ENCODE results near the gene TTL.
"Not testable (repeated sequence)": the region's sequence is repeated elsewhere in the genome, so short reads cannot be mapped to it uniquely, and the experiment has no call there.

Gene TTL

DNA sequence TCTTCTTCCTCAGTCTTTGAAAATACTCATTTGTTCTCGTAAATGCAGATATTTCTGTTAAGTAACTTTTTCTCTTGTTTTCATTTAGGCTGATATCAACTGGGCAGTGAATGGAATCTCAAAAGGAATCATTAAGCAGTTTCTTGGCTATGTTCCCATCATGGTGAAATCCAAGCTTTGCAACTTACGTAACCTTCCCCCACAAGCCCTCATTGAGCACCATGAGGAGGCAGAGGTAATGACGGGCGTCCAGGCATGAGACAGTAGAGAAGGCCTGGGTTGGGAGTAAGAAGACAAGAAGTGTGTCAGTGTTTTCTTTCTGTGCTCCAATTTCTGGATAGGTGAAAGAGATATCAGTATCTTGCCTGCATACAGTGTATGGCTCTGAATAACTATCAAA, 65.4 kb downstream of the TTL start:
- Histone ChIP-seq H3K27ac (no peak overlapping the region), H3K4me3 (no peak overlapping the region), H3K27me3 (no peaks in the 10 kb centered on the region), H3K36me3 (peaks cover 42 to 61% (median 48%) of the 10 kb centered on the region in 3 donors), H3K4me1 (peaks cover 0 to 11% (median 8%) of the 10 kb centered on the region in 4 donors), H3K9me3 (no peaks in the 10 kb centered on the region)
- intact Hi-C loops (cut with DNase I; ENCODE audit: low total_unique reads), result no loop called here
- DNase-seq, result no peak
- TF ChIP-seq, protein P1, sequence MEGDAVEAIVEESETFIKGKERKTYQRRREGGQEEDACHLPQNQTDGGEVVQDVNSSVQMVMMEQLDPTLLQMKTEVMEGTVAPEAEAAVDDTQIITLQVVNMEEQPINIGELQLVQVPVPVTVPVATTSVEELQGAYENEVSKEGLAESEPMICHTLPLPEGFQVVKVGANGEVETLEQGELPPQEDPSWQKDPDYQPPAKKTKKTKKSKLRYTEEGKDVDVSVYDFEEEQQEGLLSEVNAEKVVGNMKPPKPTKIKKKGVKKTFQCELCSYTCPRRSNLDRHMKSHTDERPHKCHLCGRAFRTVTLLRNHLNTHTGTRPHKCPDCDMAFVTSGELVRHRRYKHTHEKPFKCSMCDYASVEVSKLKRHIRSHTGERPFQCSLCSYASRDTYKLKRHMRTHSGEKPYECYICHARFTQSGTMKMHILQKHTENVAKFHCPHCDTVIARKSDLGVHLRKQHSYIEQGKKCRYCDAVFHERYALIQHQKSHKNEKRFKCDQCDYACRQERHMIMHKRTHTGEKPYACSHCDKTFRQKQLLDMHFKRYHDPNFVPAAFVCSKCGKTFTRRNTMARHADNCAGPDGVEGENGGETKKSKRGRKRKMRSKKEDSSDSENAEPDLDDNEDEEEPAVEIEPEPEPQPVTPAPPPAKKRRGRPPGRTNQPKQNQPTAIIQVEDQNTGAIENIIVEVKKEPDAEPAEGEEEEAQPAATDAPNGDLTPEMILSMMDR (IDR thresholded peaks at IDR 0.05), result no peak

DNA sequence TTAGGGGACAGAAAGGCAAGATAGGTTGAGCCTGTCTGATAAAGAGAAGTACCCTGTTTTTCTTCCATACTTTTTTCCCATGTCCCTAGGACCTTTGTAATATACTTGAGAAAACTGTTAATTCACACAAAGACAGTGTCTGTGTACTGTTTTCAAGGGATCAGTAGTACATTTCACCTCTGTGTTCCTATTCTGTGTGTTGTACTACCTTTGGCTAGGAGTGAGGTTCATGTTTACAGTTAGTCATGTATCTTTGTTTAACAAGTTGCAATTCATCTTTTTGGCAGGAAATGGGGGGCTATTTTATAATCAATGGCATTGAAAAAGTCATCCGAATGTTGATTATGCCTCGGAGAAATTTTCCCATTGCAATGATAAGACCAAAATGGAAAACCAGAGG, 67.0 kb downstream of the TTL start:
- no peak for DNase-seq
- intact Hi-C loops (cut with DNase I; ENCODE audit: low total_unique reads), result no loop called here
- Histone ChIP-seq H3K4me3 (no peak overlapping the region), H3K27ac (no peak overlapping the region), H3K27me3 (no peaks in the 10 kb centered on the region), H3K36me3 (peaks cover 59 to 78% (median 64%) of the 10 kb centered on the region in 3 donors), H3K9me3 (no peaks in the 10 kb centered on the region), H3K4me1 (peaks cover 0 to under 1% (median 0%) of the 10 kb centered on the region in 4 donors)
- TF ChIP-seq, protein P1 (IDR thresholded peaks at IDR 0.05), result no peak

DNA sequence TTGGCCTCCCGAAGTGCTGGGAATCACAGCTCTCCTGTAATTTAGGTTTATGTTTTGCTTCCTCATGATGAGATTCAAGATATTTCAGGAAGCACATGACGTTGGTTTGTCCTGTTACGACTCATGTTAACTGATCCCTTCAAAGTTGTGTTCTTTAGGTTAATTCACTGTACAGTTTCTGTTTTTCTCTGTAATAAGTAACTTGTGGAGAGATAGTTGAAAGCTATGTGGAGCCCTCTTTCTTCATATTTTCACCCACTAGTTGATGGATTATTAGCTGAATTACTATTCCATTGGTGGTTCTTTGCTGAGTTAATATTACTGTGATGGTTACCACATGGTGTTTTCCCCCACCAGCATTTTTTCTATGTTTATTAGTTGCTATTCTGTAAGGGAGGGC, 84.1 kb downstream of the TTL start:
- no peak for DNase-seq
- intact Hi-C loops (cut with DNase I; ENCODE audit: low total_unique reads), result no loop called here
- Histone ChIP-seq H3K27me3 (no peaks in the 10 kb centered on the region), H3K9me3 (peaks cover 0 to 6% (median 0%) of the 10 kb centered on the region in 3 donors), H3K4me3 (no peak overlapping the region), H3K4me1 (no peaks in the 10 kb centered on the region), H3K36me3 (peaks cover 81 to 98% (median 83%) of the 10 kb centered on the region in 3 donors), H3K27ac (no peak overlapping the region)
- TF ChIP-seq, protein P1 (IDR thresholded peaks at IDR 0.05), result no peak

DNA sequence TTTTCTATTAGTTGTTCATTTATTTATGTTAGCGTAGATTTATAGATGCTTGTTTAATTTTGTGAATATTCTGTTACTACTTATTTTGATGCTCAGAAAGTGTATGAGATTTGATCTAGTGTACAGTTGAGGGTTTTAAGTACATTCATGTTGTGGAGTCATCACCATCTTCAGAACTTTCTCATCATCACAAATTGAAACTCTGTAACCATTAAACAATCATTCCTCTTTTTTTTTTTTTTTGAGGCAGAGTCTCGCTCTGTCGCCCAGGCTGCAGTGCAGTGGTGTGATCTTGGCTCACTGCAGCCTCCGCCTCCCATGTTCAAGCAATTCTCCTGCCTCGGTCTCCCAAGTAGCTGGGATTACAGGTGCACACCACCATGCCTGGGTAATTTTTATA, 84.6 kb downstream of the TTL start:
- peaks cover 79 to 98% (median 84%) of the 10 kb centered on the region in 3 donors for H3K36me3 ChIP-seq
- H3K4me3 ChIP-seq, result not testable (repeated sequence)

DNA sequence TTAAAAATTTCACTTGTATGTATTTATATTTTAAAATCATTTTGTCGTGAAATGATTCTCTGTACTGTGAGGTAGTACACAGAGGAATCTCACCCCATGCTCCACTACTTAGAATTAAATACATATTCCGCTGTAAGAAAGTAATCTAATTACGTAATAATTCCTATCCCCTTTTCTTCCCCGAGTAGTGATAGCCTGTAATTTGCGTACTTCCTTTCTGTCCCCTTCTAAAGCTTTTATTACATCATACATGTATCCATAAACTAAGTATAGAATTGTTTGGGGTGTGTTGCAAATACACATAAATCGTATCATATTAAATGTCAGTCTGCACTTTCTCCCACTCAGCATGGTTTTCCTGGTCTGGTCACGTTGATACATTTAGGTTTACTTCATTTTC, 90.0 kb downstream of the TTL start:
- no peak for DNase-seq
- Histone ChIP-seq H3K4me3 (no peak overlapping the region), H3K27ac (no peak overlapping the region), H3K36me3 (peaks cover 85 to 98% (median 89%) of the 10 kb centered on the region in 3 donors), H3K4me1 (no peaks in the 10 kb centered on the region), H3K27me3 (no peaks in the 10 kb centered on the region), H3K9me3 (peaks cover 0 to 6% (median 0%) of the 10 kb centered on the region in 3 donors)
- intact Hi-C loops (cut with DNase I; ENCODE audit: low total_unique reads), result no loop called here
- TF ChIP-seq, protein P1 (IDR thresholded peaks at IDR 0.05), result no peak

More for the DNA sequence above, 84.6 kb downstream of the TTL start:
- H3K9me3 ChIP-seq; H3K27me3 ChIP-seq; H3K4me1 ChIP-seq; intact Hi-C loops (cut with DNase I; ENCODE audit: low total_unique reads); H3K27ac ChIP-seq; DNase-seq: not testable (repeated sequence)

DNA sequence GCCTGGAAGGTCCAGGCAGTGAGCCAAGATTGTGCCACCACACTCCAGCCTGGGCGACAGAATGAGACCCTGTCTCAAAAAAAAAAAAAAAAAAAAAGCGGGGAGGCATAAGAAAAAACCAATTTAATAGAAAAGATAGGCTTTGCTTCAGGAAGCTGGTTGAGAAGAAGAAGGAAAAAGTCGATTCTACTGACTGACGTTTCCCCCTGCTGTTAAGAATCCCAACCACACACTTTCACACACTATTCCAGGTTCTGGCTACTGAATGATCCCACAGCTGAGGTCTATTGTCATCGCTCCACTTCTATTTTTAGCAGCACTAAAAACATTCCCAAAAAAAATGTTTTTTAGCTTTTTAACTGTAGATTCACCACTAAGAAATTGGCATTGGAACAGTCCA, 95.8 kb downstream of the TTL start:
- no peak for DNase-seq
- no peak overlapping the region for H3K4me3 ChIP-seq
- TF ChIP-seq, protein P1 (IDR thresholded peaks at IDR 0.05), result no peak
- intact Hi-C loops (cut with DNase I; ENCODE audit: low total_unique reads), result no loop called here
- H3K27ac ChIP-seq, result no peak overlapping the region
- H3K36me3 ChIP-seq, result peaks cover 33 to 40% (median 36%) of the 10 kb centered on the region in 3 donors
- H3K4me1 ChIP-seq, result peaks cover 0 to 3% (median 0%) of the 10 kb centered on the region in 4 donors
- no peaks in the 10 kb centered on the region for H3K27me3 ChIP-seq
- no peaks in the 10 kb centered on the region for H3K9me3 ChIP-seq

All from tibial artery (tissue), 4 donors.